GM12878 (cell line): ENCODE results near the gene GABBR2. TPM values are rescaled to one million over a fixed set of nuclear protein-coding genes. Genes with fewer than 3 reads are reported as not detected.

ENCODE experiments used
- BCL11A ChIP-seq: IDR thresholded peaks from 2 replicates; pipeline ENCODE4 v1.6.1; 2011; ENCODE audit warnings: low read depth, low read length
- CHD1 ChIP-seq: IDR thresholded peaks from 2 replicates; pipeline ENCODE4 v1.6.1; 2012; ENCODE audit warnings: low read depth, low read length, improper control_type of control experiment
- GABPA ChIP-seq: IDR thresholded peaks from 2 replicates; pipeline ENCODE4 v1.6.1; 2014; ENCODE audit warnings: antibody characterized with exemption, low read depth, mild to moderate bottlenecking, inconsistent platforms
- GATAD2B ChIP-seq: fragments of 450-650 bp; conservative IDR thresholded peaks from 2 replicates; pipeline ENCODE4 v1.6.1; 2017; ENCODE audit warnings: low read depth, mild to moderate bottlenecking, moderate library complexity
- HDGF ChIP-seq: fragments of 450-650 bp; IDR thresholded peaks from 2 replicates; pipeline ENCODE4 v1.6.1; 2016; ENCODE audit warnings: antibody characterized with exemption
- MEF2A ChIP-seq: IDR thresholded peaks from 2 replicates; pipeline ENCODE4 v1.6.1; 2011; ENCODE audit warnings: low read depth, mild to moderate bottlenecking, low read length, moderate library complexity; ENCODE audit not compliant: insufficient read depth
- MXI1 ChIP-seq: fragments of 150-350 bp; IDR thresholded peaks from 2 replicates; pipeline ENCODE4 v1.6.1; 2011; ENCODE audit warnings: low read depth, mild to moderate bottlenecking, inconsistent platforms, low read length, improper control_type of control experiment
- NFYA ChIP-seq: IDR thresholded peaks from 2 replicates; pipeline ENCODE4 v1.6.1; 2011; ENCODE audit warnings: low read depth, mild to moderate bottlenecking, low read length, improper control_type of control experiment, borderline replicate concordance
- RCOR1 ChIP-seq: conservative IDR thresholded peaks from 2 replicates; pipeline ENCODE4 v1.6.1; 2012; ENCODE audit warnings: low read depth, low read length, improper control_type of control experiment
- RELA ChIP-seq: fragments of 450-650 bp; IDR thresholded peaks from 2 replicates; pipeline ENCODE4 v1.8.0; 2014; ENCODE audit warnings: borderline replicate concordance; ENCODE audit not compliant: partially characterized antibody
- SMAD5 ChIP-seq: IDR thresholded peaks from 2 replicates; pipeline ENCODE4 v1.6.1; 2016; ENCODE audit warnings: antibody characterized with exemption, low read depth
- SPI1 ChIP-seq: IDR thresholded peaks from 2 replicates; pipeline ENCODE4 v1.6.1; 2011; ENCODE audit warnings: low read depth, mild to moderate bottlenecking, low read length, moderate library complexity, borderline replicate concordance; ENCODE audit not compliant: insufficient read depth
- TBL1XR1 ChIP-seq: IDR thresholded peaks from 2 replicates; pipeline ENCODE4 v1.6.1; 2012; ENCODE audit warnings: low read depth, low read length, improper control_type of control experiment
- ZSCAN29 ChIP-seq: fragments of 450-650 bp; IDR thresholded peaks from 2 replicates; pipeline ENCODE4 v1.6.1; 2017; ENCODE audit warnings: mild to moderate bottlenecking, moderate library complexity
- polyA plus RNA-seq, 11 experiments: library from polyadenylated mRNA; depleted of rRNA in 4 of 11; unstranded in 6 of 11; stranded (reverse) in 5 of 11; fragments of >200 nt; fragmentation: Nextera tagmentation in 4 of 11; fragmentation: Illumina TruSeq in 1 of 11; extraction: Ambion mirVana in 4 of 11; extraction: Trizol in 1 of 11; gene quantifications; 1 replicate in 1 of 11; 2 replicates in 10 of 11; pipeline versions ENCODE4 v1.2.1 to v1.2.3, GENCODE V29; 2011 to 2016; ENCODE audit warnings: inconsistent platforms in 2 of 11, missing spikeins in 2 of 11, low read depth in 1 of 11
- total RNA-seq, 4 experiments: library from RNA; depleted of rRNA in 3 of 4; stranded (reverse); fragments of >200 nt in 3 of 4; fragmentation: Illumina TruSeq in 1 of 4; extraction: Trizol in 1 of 4; gene quantifications; 2 replicates each; pipeline versions ENCODE4 v1.2.1 to v1.2.3, GENCODE V29; 2013 to 2021
- TF ChIP-seq, protein P1 (sequence below): fragments of 450-650 bp; IDR thresholded peaks from 2 replicates; pipeline ENCODE4 v1.6.1; 2018; ENCODE audit warnings: mild to moderate bottlenecking, low read depth, moderate library complexity; ENCODE audit not compliant: partially characterized antibody
- TF ChIP-seq, protein P2 (sequence below): IDR thresholded peaks from 2 replicates; pipeline ENCODE4 v1.6.1; 2011; ENCODE audit warnings: low read depth, low read length, improper control_type of control experiment, borderline replicate concordance
- TF ChIP-seq, protein P3 (sequence below): IDR thresholded peaks from 2 replicates; pipeline ENCODE4 v1.6.1; 2011; ENCODE audit warnings: low read depth, mild to moderate bottlenecking, low read length, moderate library complexity, borderline replicate concordance; ENCODE audit errors: extremely low read depth
- TF ChIP-seq, protein P4 (sequence below): IDR thresholded peaks from 2 replicates; pipeline ENCODE4 v1.6.1; 2012; ENCODE audit warnings: improper control_type of control experiment, low read depth, low read length; ENCODE audit not compliant: insufficient replicate concordance
- TF ChIP-seq, protein P5 (sequence below): IDR thresholded peaks from 2 replicates; pipeline ENCODE4 v1.6.1; 2012; ENCODE audit warnings: low read depth, low read length, improper control_type of control experiment

The GABBR2 gene
- total and polyA plus RNA-seq, 10 of the 15 experiments (the other 5 are each of a cell fraction or from before 2014, with no cell fraction given): 0.02 to 2.2 (median 0.06) TPM; not detected in 2

DNA sequence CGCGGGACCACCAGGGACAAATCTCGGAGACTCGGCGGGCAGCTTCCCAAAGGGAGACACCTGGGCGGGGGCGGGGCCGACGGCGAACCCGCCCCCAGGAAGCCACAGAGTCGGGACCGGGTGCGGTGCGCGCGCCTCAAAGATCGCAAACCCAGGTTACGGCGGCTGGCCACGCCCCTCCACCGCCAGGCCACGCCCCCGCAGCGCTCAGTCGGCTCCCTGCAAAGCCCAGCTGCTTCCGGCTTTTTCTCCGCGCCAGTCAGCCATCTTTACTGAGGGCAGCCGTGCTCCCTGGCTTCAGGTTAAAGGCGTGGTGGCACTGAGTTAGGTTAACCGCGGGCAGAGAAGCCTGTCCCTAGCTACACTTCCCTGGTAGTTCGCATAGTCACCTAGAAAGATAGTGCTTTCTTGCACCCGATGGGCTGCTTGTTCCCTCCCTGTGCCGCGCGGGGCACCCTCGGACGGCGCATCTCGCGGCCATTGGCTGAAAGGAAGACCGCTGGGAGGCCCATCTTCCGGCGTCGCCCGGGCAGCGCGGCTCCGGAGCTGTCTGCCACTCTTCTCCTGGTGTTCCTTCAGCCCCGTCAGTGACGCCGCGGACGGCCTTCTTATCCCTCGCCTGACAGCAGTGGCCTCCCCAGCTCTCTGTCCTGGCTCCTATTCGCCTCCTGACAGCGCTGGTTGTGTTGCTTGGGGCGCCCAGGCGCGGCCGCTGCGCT is 453.0 kb downstream of the GABBR2 start, which contains the start of gene TBC1D2 (continued):
- TF ChIP-seq, protein P1, sequence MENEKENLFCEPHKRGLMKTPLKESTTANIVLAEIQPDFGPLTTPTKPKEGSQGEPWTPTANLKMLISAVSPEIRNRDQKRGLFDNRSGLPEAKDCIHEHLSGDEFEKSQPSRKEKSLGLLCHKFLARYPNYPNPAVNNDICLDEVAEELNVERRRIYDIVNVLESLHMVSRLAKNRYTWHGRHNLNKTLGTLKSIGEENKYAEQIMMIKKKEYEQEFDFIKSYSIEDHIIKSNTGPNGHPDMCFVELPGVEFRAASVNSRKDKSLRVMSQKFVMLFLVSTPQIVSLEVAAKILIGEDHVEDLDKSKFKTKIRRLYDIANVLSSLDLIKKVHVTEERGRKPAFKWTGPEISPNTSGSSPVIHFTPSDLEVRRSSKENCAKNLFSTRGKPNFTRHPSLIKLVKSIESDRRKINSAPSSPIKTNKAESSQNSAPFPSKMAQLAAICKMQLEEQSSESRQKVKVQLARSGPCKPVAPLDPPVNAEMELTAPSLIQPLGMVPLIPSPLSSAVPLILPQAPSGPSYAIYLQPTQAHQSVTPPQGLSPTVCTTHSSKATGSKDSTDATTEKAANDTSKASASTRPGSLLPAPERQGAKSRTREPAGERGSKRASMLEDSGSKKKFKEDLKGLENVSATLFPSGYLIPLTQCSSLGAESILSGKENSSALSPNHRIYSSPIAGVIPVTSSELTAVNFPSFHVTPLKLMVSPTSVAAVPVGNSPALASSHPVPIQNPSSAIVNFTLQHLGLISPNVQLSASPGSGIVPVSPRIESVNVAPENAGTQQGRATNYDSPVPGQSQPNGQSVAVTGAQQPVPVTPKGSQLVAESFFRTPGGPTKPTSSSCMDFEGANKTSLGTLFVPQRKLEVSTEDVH: peak; percentile 75
- TF ChIP-seq MEF2A (no peak), NFYA (no peak), CHD1 (no peak), BCL11A (no peak), SMAD5 (no peak), SPI1 (no peak), RELA (no peak), GATAD2B (peak; percentile 77), RCOR1 (0 out of 2 replicates have a peak, but pooled peaks have one; percentile 54), ZSCAN29 (no peak), HDGF (peak; percentile 87; the same call in 1 of the 2 replicates), TBL1XR1 (peak; percentile 7; the same call in 1 of the 2 replicates), MXI1 (no peak; the same call in 1 of the 2 replicates), GABPA (peak; percentile 80)
- TF ChIP-seq, protein P2, sequence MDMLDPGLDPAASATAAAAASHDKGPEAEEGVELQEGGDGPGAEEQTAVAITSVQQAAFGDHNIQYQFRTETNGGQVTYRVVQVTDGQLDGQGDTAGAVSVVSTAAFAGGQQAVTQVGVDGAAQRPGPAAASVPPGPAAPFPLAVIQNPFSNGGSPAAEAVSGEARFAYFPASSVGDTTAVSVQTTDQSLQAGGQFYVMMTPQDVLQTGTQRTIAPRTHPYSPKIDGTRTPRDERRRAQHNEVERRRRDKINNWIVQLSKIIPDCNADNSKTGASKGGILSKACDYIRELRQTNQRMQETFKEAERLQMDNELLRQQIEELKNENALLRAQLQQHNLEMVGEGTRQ: no peak
- TF ChIP-seq, protein P3, sequence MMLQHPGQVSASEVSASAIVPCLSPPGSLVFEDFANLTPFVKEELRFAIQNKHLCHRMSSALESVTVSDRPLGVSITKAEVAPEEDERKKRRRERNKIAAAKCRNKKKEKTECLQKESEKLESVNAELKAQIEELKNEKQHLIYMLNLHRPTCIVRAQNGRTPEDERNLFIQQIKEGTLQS: no peak
- TF ChIP-seq, protein P4, sequence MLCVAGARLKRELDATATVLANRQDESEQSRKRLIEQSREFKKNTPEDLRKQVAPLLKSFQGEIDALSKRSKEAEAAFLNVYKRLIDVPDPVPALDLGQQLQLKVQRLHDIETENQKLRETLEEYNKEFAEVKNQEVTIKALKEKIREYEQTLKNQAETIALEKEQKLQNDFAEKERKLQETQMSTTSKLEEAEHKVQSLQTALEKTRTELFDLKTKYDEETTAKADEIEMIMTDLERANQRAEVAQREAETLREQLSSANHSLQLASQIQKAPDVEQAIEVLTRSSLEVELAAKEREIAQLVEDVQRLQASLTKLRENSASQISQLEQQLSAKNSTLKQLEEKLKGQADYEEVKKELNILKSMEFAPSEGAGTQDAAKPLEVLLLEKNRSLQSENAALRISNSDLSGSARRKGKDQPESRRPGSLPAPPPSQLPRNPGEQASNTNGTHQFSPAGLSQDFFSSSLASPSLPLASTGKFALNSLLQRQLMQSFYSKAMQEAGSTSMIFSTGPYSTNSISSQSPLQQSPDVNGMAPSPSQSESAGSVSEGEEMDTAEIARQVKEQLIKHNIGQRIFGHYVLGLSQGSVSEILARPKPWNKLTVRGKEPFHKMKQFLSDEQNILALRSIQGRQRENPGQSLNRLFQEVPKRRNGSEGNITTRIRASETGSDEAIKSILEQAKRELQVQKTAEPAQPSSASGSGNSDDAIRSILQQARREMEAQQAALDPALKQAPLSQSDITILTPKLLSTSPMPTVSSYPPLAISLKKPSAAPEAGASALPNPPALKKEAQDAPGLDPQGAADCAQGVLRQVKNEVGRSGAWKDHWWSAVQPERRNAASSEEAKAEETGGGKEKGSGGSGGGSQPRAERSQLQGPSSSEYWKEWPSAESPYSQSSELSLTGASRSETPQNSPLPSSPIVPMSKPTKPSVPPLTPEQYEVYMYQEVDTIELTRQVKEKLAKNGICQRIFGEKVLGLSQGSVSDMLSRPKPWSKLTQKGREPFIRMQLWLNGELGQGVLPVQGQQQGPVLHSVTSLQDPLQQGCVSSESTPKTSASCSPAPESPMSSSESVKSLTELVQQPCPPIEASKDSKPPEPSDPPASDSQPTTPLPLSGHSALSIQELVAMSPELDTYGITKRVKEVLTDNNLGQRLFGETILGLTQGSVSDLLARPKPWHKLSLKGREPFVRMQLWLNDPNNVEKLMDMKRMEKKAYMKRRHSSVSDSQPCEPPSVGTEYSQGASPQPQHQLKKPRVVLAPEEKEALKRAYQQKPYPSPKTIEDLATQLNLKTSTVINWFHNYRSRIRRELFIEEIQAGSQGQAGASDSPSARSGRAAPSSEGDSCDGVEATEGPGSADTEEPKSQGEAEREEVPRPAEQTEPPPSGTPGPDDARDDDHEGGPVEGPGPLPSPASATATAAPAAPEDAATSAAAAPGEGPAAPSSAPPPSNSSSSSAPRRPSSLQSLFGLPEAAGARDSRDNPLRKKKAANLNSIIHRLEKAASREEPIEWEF: no peak
- TF ChIP-seq, protein P5, sequence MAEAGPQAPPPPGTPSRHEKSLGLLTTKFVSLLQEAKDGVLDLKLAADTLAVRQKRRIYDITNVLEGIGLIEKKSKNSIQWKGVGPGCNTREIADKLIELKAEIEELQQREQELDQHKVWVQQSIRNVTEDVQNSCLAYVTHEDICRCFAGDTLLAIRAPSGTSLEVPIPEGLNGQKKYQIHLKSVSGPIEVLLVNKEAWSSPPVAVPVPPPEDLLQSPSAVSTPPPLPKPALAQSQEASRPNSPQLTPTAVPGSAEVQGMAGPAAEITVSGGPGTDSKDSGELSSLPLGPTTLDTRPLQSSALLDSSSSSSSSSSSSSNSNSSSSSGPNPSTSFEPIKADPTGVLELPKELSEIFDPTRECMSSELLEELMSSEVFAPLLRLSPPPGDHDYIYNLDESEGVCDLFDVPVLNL: no peak; the same call in 1 of the 2 replicates
